ENCODE data around the gene AHNAK2.

GRCh38 chr14:104927432-104927816, 50.8 kb downstream of the AHNAK2 start:
- TF ChIP-seq POLR2AphosphoS5 (IDR thresholded peaks at IDR 0.05; ENCODE audit: borderline replicate concordance, low read depth, low read length) (no peak), FOXP2 (optimal IDR thresholded peaks at IDR 0.05; ENCODE audit: control extremely low read depth, extremely low read length, insufficient read depth) (no peak)

Measured in SK-N-MC (cell line).